ENCODE measurements around the gene COPG2. TPM values are rescaled to one million over a fixed set of nuclear protein-coding genes. Genes with fewer than 3 reads are reported as not detected.

The COPG2 gene
- total RNA-seq, 1 experiment from 2014 or later, result 50.9 TPM

- peaks cover 19% of the 10 kb centered on the region for H3K36me3 Mint-ChIP-seq
- peak overlapping the region; percentile 75 for H3K4me3 Mint-ChIP-seq
- TF ChIP-seq PREB (CRISPR knock-in tag; IDR thresholded peaks at IDR 0.05; ENCODE audit: borderline replicate concordance) (no peak), GABPB1 (CRISPR knock-in tag; IDR thresholded peaks at IDR 0.05) (no peak), USF2 (CRISPR knock-in tag; IDR thresholded peaks at IDR 0.05) (no peak), OVOL2 (CRISPR knock-in tag; IDR thresholded peaks at IDR 0.05; ENCODE audit: borderline replicate concordance) (no peak), NFYB (CRISPR knock-in tag; conservative IDR thresholded peaks at IDR 0.05; ENCODE audit: low read depth) (no peak), E2F4 (CRISPR knock-in tag; IDR thresholded peaks at IDR 0.05; ENCODE audit: borderline replicate concordance, low read depth) (no peak), ATF1 (CRISPR knock-in tag; IDR thresholded peaks at IDR 0.05) (no peak), ZMAT4 (CRISPR knock-in tag; IDR thresholded peaks at IDR 0.05) (no peak)
- no peak for DNase-seq (ENCODE audit: low spot score)
- H3K27me3 Mint-ChIP-seq (ENCODE audit: low read depth), result peaks cover 13% of the 10 kb centered on the region
- H3K4me1 Mint-ChIP-seq, result peaks cover 33% of the 10 kb centered on the region
- ChIA-PET CTCF (no interaction called here), POLR2A (no interaction called here)
- ATAC-seq, result no peak
- H3K9me3 Mint-ChIP-seq, result peaks cover 6% of the 10 kb centered on the region; the same call in 1 of the 2 replicates
- no peak overlapping the region for H3K27ac Mint-ChIP-seq
These were observed 175.2 kb downstream of the COPG2 start for GRCh38 chr7:130493275-130493873.

- peaks cover 6% of the 10 kb centered on the region; the same call in 1 of the 2 replicates for H3K9me3 Mint-ChIP-seq
- H3K4me3 Mint-ChIP-seq, result peak overlapping the region; percentile 75
- H3K27ac Mint-ChIP-seq, result no peak overlapping the region
- H3K4me1 Mint-ChIP-seq, result peaks cover 39% of the 10 kb centered on the region
- H3K27me3 Mint-ChIP-seq (ENCODE audit: low read depth), result peaks cover 13% of the 10 kb centered on the region
- ATAC-seq (no peak), DNase-seq (ENCODE audit: low spot score) (peak; percentile 16)
- POLR2A ChIA-PET, result no interaction called here
- CTCF ChIA-PET, result interaction anchor here (0.6 to 1.6 kb wide), 3 partner anchors 215 to 271 kb away, joined by 3 to 5 read pairs (median 3); no protein-coding TSS in a partner anchor
- peaks cover 12% of the 10 kb centered on the region for H3K36me3 Mint-ChIP-seq
- no peak for TF ChIP-seq SOX15 (CRISPR knock-in tag; IDR thresholded peaks at IDR 0.05)
- TF ChIP-seq TP53 (CRISPR knock-in tag; IDR thresholded peaks at IDR 0.05), result no peak
- TF ChIP-seq AR (CRISPR knock-in tag; IDR thresholded peaks at IDR 0.05), result no peak
- TF ChIP-seq ZNF138 (CRISPR knock-in tag; conservative IDR thresholded peaks at IDR 0.05), result no peak
- TF ChIP-seq ZNF232 (CRISPR knock-in tag; IDR thresholded peaks at IDR 0.05), result no peak
- TF ChIP-seq ZNF425 (CRISPR knock-in tag; conservative IDR thresholded peaks at IDR 0.05), result no peak
- no peak for TF ChIP-seq ZNF532 (CRISPR knock-in tag; IDR thresholded peaks at IDR 0.05; ENCODE audit: borderline replicate concordance)
- no peak for TF ChIP-seq ZBTB21 (CRISPR knock-in tag; IDR thresholded peaks at IDR 0.05; ENCODE audit: borderline replicate concordance)
These were observed 175.8 kb downstream of the COPG2 start for GRCh38 chr7:130492523-130493274.
